Progenitor cell of endocrine pancreas (in vitro differentiated cells): Measurements from ENCODE around the gene SMC1A. TPM values are rescaled to one million over a fixed set of nuclear protein-coding genes. Genes with fewer than 3 reads are reported as not detected.

ENCODE experiments used
- DNase-seq: peaks from one replicate; pipeline ENCODE4 v3.0.0; 2021; ENCODE audit warnings: low spot score; ENCODE audit not compliant: unreplicated experiment
- H3K27ac Mint-ChIP-seq: 2 replicates; pipeline ENCODE4 v1.8.0; 2021; ENCODE audit warnings: mild to moderate bottlenecking, moderate library complexity, mixed read lengths
- H3K27me3 Mint-ChIP-seq: 2 replicates; pipeline ENCODE4 v1.8.0; 2021; ENCODE audit warnings: mixed read lengths
- H3K36me3 Mint-ChIP-seq: 2 replicates; pipeline ENCODE4 v1.8.0; 2022; ENCODE audit warnings: mixed read lengths; ENCODE audit not compliant: insufficient read depth
- H3K4me1 Mint-ChIP-seq: 2 replicates; pipeline ENCODE4 v1.8.0; 2021; ENCODE audit warnings: low read depth, mixed read lengths
- H3K4me3 Mint-ChIP-seq: 2 replicates; pipeline ENCODE4 v1.8.0; 2021; ENCODE audit warnings: low read depth, mild to moderate bottlenecking, moderate library complexity, mixed read lengths
- H3K9me3 Mint-ChIP-seq: 2 replicates; pipeline ENCODE4 v1.8.0; 2021; ENCODE audit warnings: low read depth, mixed read lengths
- total RNA-seq: library from RNA; stranded (reverse); gene quantifications from 2 replicates; pipeline ENCODE4 v1.2.1, GENCODE V29; 2021
- TF ChIP-seq, protein P1 (sequence below): fragments of 200-600 bp; sonication (generic); IDR thresholded peaks from one replicate; pipeline ENCODE4 v1.5.0; 2021; ENCODE audit warnings: antibody characterized with exemption, mild to moderate bottlenecking; ENCODE audit not compliant: unreplicated experiment

Gene SMC1A
- total RNA-seq, 1 donor from 2014 or later: 75.5 TPM

DNA sequence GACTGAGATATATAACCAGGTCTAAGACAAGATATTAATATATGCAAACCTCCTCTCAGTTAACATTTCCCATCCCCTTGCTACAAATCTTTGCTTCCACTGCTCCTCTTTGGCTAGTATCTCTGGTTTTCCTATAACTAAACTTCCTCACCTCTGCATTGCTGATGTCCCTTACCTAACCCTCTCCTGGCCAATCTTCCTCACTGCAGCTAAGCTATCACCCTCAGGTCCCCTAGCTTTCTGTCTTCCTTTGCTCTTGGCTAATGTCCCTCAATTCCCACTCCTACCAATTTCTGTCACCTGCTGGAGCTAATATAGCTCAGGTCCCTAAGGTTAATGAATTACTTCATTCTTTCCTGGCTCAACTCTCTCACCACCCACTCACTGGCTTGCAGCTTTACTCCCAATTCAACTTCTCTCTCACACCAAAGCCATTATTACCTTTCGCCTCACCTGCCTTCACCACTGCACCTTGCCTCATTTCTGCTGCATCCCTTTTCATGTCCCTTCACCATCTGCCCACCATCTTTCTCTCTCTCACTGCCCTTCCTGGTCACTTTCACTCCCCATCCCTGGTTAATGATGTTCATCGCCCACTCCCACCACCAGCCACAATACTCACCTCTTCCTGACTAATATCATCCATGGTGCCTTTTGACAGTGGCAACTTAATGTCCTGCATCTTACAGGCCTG, 26.7 kb downstream of the SMC1A start:
- H3K27me3 Mint-ChIP-seq: no peaks in the 10 kb centered on the region
- peaks cover 17% of the 10 kb centered on the region for H3K36me3 Mint-ChIP-seq
- no peak overlapping the region for H3K4me3 Mint-ChIP-seq
- no peak overlapping the region for H3K27ac Mint-ChIP-seq
- H3K9me3 Mint-ChIP-seq: peaks cover 22% of the 10 kb centered on the region
- no peaks in the 10 kb centered on the region for H3K4me1 Mint-ChIP-seq
- TF ChIP-seq, protein P1, sequence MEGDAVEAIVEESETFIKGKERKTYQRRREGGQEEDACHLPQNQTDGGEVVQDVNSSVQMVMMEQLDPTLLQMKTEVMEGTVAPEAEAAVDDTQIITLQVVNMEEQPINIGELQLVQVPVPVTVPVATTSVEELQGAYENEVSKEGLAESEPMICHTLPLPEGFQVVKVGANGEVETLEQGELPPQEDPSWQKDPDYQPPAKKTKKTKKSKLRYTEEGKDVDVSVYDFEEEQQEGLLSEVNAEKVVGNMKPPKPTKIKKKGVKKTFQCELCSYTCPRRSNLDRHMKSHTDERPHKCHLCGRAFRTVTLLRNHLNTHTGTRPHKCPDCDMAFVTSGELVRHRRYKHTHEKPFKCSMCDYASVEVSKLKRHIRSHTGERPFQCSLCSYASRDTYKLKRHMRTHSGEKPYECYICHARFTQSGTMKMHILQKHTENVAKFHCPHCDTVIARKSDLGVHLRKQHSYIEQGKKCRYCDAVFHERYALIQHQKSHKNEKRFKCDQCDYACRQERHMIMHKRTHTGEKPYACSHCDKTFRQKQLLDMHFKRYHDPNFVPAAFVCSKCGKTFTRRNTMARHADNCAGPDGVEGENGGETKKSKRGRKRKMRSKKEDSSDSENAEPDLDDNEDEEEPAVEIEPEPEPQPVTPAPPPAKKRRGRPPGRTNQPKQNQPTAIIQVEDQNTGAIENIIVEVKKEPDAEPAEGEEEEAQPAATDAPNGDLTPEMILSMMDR: no peak
- no peak for DNase-seq

- Mint-ChIP-seq H3K27me3 (no peaks in the 10 kb centered on the region), H3K27ac (peak overlapping the region; percentile 84), H3K4me3 (no peak overlapping the region), H3K4me1 (peaks cover 10% of the 10 kb centered on the region), H3K9me3 (peaks cover 22% of the 10 kb centered on the region), H3K36me3 (peaks cover 16% of the 10 kb centered on the region)
- TF ChIP-seq, protein P1: no peak
- no peak for DNase-seq
These were observed 38.9 kb downstream of the SMC1A start for GRCh38 chrX:53383376-53384076.

DNA sequence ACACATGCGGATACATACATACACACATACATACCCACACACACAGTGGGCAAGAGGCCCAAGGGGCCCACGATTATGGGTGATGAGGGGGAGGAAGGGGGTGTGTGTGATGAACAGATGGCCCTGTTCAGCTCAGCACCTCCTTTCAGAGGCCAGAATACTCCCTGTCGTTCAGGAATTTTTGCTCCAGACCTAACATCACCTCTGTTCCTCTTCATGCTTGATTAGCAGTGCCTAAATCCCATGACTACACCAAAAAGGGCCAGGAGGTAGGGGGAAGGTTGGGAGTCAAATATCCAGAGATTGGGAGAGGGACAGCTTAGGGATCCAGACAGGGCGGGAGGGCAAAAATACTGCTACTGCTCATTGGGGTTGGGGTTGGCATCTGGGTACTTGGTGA, 42.7 kb downstream of the SMC1A start:
- Mint-ChIP-seq H3K4me1 (peaks cover 10% of the 10 kb centered on the region), H3K4me3 (no peak overlapping the region), H3K27me3 (no peaks in the 10 kb centered on the region), H3K9me3 (peaks cover 22% of the 10 kb centered on the region), H3K36me3 (peaks cover 17% of the 10 kb centered on the region), H3K27ac (no peak overlapping the region)
- DNase-seq: no peak
- TF ChIP-seq, protein P1: no peak

DNA sequence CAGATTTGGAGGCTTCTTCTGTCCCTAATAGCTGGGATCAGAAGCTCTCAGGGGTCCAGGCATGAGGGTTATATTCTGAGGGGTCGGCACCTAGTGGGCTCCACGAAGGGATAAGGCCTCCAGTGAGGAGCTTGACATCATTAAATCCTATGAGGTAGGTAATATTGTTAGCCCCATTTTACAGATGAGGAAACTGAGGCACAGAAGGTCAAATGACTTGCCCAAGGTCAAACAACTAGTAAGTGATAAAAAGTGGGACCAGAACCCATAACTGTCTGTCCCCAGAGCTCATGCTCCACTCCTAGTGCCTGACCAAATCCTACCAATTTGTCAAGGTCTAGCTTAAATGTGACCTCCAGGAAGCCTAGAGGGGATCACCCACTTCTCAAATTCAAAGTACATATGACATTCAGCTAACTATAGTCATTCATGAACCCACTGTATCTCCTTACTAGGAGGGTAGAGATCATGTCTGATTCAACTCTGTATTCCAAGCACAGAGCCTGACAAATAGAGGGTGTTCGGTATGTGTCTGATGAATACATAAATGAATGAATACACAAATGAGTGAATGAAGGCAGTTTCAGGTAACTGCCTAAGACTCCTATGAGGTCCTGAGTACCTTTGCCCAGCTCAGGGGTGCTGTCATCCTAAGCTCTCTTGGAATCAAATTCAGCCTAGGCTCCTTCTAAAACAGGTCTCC, 43.3 kb downstream of the SMC1A start:
- TF ChIP-seq, protein P1: no peak
- Mint-ChIP-seq H3K36me3 (peaks cover 19% of the 10 kb centered on the region), H3K4me1 (peaks cover 8% of the 10 kb centered on the region), H3K27ac (no peak overlapping the region), H3K9me3 (peaks cover 28% of the 10 kb centered on the region), H3K27me3 (no peaks in the 10 kb centered on the region), H3K4me3 (no peak overlapping the region)
- DNase-seq: no peak

GRCh38 chrX:53377464-53377863, 45.0 kb downstream of the SMC1A start:
- no peaks in the 10 kb centered on the region for H3K4me1 Mint-ChIP-seq
- H3K36me3 Mint-ChIP-seq: peaks cover 21% of the 10 kb centered on the region
- TF ChIP-seq, protein P1: no peak
- no peak for DNase-seq
- peaks cover 28% of the 10 kb centered on the region for H3K9me3 Mint-ChIP-seq
- H3K27me3 Mint-ChIP-seq: no peaks in the 10 kb centered on the region
- no peak overlapping the region for H3K4me3 Mint-ChIP-seq
- H3K27ac Mint-ChIP-seq: no peak overlapping the region
